B cell (primary cell): ENCODE results near the gene TNFRSF12A.

Experiments used
- CTCF ChIP-seq: fragments of 200-600 bp; IDR thresholded peaks from one replicate; pipeline ENCODE4 v1.8.0; 2022; ENCODE audit warnings: antibody characterized with exemption, mild to moderate bottlenecking
- EZH2 ChIP-seq: IDR thresholded peaks from 2 replicates; pipeline ENCODE4 v1.6.1; 2012; ENCODE audit warnings: borderline replicate concordance, low read depth, mild to moderate bottlenecking, moderate library complexity, low read length; ENCODE audit not compliant: insufficient read depth, poor library complexity, severe bottlenecking

- no peak for TF ChIP-seq CTCF
- no peak for TF ChIP-seq EZH2
These were observed 12.0 kb upstream of the TNFRSF12A start for GRCh38 chr16:3007957-3008689.
